GM19193 (cell line): Measurements from ENCODE around the gene TLR1.
A peak's percentile ranks its signal among the peaks of the same experiment; 100 is the strongest.

Experiments used
- POLR2A ChIP-seq: IDR thresholded peaks from 4 replicates; pipeline ENCODE4 v1.6.1; 2011; ENCODE audit not compliant: insufficient read depth, insufficient read length; ENCODE audit errors: extremely low read depth

TLR1 gene

DNA sequence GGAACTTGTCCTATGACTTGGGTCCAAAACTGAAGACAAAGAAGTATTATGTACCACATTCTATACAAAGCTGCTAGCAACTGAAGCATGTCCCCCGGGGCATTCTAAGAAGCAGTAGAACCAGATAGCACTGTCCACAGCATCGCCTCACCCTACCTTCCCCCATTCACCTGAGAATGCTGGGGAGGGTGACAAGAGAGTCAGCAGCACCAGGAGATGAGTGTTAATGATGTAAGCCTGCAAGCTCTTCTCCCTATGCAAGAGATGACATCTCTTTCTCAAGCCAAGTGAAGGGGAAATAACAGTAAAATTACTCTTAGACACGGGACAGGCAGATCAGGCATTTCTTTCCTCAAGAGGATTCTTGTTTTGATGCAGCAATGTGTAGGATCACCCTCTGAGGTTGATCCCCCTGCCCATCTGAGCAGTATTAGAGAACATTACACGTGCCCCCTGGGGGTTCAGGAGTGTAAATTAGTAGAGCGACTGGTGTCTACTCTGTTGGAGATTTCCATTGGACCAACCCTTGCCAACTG, 13.9 kb upstream of the TLR1 start:
- no peak for TF ChIP-seq POLR2A

DNA sequence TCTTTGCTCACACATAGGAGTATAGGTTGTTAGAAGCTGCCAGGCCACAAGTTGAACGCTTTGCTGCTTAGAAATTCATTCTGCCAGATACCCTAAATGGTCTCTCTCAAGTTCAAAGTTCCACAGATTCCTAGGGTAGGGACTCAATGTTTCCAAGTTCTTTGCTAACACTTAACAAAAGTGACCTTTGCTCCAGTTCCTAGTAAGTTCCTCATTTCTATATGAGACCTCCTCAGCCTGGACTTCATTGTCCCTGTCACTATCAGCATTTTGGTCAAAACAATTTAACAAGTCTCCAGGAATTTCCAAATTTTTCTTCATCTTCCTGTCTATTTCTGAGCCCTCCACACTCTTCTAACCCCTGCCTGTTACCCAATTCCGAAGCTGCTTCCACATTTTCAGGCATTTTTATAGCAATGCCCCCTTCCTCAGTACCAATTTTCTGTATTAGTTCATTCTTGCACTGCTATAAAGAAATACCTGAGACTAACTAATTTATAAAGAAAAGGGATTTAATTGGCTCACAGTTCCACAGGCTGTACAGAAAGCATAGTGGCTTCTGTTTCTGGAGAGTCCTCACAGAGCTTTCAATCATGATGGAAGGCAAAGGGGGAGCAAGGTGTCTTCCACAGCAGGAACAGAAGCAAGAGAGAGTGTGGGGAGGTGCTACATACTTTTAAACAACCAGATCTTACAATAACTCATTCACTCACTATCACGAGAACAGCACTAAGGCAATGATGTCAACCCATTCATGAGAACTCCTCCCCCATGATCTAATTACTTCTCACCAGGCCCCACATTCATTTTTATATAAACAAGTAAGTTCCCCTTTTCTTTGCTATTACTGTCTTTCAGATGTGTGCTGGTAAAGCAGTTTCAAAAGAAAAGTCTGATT, 11.5 kb upstream of the TLR1 start:
- no peak for TF ChIP-seq POLR2A

DNA sequence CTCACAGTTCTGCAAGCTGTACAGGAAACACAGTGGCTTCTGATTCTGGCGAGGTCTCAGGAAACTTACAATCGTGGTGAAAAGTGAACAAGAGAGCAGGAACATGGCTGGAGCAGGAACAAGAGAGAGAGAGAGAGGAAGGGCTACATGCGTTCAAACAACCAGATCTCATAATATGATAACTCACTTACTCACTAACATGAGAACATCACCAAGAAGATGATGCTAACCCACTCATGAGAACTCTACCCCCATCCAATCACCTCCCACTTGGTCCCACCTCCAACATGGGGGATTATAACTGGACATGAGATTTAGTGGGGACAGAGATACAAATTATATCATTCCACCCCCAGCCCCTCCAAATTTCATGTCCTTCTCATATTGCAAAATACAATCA, 9.8 kb upstream of the TLR1 start:
- TF ChIP-seq POLR2A = no peak

DNA sequence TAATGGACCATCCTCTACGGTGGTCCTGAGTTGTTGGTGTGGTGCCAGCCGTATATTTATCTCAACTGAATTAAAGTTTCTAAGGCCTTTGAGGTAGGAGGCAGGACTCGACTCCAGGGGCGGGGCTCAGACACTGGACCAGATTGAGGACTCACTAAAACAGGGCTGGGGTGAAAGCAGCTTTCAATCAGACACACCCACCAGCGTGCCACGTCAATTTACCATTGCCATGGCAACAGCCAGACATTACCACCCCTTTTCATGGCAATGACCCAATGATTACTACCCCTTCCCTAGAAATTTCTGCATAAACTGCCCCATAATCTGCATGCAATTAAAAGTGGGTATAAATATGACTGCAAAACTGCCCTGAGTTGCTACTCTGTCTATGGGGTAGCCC, 6.7 kb upstream of the TLR1 start:
- no peak for TF ChIP-seq POLR2A

DNA sequence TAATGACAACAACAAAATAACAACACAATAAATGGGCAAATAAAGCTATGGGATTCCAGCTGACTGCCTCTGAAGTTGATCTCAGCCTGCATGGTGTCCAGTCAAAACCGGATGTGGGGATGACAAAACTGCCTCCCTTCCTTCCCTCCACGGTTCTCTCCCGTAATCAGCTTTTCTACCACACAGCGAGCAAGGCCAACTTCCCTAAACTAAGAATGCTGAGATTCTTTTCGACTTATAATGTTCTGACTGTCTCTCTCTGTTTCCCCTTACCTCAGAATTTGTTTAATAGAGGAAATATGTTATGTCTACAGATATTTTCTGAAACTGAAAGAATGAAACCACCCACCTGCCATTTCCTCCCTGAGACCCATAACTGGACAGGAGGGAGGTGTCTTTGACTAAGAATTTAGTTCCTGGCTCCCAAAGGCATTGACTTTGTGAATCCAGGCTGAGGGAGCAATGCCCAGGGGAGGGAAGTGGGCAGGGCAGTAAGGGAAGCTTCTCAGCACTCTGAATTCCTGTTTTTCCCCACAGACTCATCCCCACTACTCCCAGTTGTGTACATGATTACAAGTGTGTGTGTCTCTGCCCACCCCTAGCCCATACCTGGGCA, 1.0 kb upstream of the TLR1 start:
- TF ChIP-seq POLR2A = no peak

DNA sequence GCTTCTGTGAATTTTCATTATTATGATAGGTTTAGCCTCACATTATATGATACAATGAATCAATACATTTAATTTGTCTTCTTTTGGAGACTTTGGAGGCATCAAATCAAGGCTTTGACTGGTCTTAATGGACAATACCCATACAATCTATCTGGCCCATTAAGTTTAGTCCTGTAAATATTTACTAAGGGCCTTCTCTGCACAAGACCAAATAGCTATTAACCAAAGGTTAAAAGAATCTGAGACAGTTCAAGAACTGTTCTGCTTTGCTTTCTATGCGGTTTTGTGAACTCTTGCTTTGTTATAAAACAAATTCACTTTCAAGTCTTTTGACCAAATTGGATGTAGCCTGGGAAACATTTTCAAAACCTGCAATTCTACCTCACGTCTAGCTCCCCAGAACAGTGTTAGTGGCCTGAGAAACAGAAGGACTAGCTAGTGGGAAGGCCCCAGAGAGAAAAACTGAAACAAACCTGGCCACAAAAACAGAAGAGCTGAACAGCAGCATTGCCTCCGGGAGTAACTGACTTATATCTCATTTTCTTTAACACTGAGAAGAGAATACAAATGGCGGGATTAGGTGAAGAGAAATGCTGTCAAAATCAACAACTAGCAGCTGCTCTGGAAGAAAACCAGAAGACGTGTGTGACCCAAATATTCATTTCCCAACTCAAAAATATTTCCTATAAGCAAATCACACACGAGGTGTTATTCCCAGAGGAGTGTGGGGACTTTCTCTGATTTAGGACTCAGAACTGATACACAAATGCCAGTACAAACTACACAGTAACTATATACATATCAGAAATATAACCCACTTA, 548 bp downstream of the TLR1 start:
- no peak for TF ChIP-seq POLR2A

DNA sequence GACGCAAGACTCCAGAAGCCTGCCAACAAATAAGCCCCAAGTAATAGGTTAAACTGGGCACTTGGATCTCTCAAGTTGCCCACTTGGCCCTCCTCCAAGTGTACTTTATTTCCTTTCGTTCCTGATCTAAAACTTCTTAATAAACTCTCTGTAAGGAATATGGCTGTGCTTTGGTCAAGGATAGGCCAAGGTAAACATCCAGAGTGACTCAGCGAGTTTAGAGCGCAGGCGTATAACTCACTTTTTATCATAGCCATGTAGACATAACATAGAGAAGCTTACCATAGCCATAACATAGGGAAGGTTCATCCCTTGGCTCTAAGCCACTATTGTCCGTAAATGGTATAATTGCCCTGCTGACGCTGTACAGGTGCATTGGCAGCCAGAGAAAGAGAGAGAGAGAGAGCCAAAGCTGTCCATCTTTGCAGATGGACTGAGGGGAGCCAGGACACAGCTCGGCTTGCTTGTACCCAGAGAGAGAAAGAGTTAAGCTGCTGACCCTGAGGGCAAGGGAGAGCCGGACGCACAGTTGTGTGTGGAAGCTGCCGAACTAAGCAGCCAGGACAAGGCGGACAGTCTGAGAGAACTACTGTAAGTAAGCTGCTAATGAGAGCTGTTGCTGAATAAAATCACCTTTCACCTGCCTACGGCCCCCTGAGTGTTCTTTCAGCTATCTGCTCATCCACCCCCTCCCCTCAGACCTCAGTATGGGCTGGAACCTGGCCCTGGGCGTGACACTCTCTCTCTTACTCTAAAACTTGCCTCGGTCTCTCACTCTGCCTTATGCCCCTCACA, 1.8 kb downstream of the TLR1 start:
- TF ChIP-seq POLR2A = no peak

DNA sequence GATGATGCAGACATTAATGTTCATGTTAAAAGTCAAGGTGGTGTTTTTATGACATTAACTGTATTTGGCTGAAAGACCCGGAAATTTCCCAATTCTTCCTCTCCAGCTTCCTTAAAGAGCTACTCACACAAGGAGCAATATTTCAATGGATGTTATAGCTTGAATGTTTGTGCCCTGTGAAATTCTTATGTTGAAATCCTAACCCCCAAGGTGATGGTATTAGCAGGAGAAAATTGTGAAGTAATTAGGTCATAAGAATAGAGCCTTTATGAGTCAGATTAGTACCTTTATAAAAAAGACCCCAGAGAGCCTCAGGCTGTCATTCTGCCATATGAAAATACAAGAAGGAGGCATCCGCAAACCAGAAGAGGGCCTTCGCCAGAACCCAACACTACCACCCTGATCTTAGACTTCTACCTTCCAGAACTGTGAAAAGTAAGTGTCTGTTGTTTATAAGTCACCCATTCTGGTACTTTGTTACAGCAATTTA, 3.6 kb downstream of the TLR1 start:
- no peak for TF ChIP-seq POLR2A

DNA sequence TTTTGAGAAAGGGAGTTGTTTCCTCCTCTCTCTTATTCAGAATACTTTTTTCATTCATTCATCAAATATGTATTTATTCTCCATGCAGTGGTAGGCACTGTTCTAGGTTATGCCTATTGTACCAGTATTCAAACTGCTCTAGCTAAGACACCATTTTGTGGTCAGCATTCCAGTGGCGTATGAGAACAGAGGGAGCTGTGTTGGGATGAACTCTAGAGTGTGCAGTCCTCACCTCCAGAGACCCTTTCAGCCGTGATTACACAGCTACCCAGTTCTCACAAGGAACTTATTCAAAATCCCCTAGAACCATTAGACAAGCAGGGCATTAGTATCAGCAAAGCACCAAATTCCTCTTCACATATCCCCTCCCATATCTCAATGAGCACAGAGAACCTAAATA, 4.2 kb downstream of the TLR1 start:
- TF ChIP-seq POLR2A = no peak

DNA sequence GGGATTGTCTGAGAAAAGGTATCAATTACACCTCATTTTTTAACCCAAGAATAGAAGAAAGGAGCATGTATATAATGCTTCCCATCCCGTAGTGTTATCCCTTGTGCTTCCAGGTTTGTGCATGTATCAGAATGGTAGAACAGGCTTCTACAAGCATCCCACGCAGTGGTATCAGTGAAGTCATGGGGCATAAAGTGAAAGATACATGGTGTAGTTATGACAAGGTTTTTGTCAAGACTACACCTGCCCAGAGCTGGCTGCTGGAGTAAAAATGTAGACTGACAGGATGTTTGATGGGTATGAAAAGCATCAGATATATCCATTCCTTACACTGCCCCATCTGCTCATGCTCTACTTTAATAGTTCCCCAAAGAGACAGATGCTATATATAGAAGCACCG, 9.5 kb downstream of the TLR1 start:
- no peak for TF ChIP-seq POLR2A

DNA sequence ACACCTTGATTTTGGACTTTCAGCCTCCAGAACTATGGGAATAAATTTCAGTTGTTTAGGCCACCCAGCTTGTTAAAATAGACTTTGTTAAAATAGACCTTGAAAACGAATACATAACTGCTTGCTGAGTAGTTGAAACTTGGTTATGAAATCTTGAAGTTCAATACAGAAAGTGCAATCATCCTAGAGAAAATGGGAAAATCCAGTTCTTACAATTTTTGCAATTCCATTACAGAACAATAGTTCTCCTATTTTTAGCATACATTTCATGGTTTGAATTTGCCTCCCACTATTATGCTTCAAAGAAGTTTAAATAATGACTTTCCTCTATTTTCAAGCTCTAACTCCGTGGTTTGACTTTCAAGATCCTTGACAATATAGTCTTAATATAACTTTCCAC, 10.5 kb downstream of the TLR1 start:
- no peak for TF ChIP-seq POLR2A

DNA sequence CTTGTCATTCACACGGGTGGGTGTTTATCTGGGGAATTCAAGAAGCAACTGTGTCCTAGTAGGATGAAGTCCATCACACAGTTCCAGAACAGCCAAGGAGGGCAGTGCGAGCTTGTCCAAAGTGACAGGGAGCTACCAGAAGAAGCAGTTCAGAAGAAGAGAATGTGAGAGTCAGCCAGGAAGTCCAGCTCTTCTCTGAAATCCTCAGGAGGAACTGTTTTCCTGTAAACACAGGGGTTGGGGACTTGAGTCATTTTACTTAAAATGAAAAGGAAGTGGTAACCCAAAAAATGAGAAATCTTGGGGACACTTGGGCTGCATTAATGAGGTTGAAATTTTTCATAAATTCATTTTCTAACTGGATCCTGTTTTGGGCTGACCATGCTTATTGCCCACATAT, 13.6 kb downstream of the TLR1 start:
- no peak for TF ChIP-seq POLR2A

DNA sequence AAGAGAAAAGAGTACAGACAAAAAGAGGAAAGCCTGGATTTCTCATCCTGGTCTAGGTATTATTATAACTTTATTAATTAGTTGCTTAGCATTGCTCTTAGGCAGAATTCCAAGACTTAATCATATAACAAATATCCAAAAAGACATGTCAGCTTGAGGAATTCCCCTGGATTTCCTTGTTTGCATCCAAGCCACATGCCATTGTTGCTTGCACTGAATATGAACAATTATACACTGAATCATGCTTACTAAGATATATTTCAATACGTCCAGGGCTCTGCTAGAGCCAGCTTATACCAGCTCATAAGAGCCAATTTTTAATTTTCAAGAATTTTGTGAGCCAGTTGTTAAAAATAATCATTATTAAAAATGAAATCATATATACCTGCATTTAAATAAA, 16.3 kb downstream of the TLR1 start:
- TF ChIP-seq POLR2A = no peak

DNA sequence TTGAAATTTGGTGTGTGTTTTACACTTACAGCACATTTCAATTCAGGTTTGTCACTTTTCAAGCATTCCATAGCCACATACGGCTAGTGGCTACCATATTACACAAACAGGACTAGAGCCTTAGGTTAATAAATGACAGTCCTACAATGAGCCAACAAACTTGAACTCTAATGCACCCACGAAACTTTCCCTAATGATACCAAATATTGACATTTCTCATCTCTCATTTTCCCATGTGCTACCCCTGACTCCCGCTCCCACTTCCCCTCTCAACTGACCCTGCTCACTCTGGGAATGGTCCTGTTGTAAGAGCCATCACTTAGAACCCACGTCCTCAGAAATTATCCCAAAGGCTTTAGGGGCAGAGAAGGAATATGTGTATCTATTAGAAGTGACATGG, 16.9 kb downstream of the TLR1 start:
- no peak for TF ChIP-seq POLR2A

DNA sequence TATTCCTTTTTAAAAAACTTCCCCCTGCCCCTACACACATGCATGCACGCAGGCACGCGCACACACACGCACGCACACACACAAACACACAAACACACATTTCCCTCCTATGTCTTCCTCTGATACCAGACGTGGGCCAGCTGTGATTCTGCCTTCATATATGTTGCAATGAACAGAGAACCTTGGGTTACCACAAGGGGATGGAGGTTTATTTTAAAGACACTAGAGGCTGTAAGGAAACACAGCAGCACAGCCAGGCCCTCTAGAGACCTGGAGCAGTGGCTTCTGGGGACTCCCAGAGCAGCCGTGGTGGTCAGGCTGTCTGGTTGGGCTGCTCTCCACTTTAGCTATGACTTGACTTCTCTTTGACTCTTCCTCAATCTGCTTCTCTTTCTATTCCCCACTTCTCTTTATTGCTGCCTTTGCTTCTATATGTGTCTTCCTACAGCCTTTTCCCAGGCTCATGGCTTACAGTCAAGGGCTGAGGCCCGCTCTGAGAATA, 18.6 kb downstream of the TLR1 start:
- TF ChIP-seq POLR2A = peak; percentile 30
